GM13976 (cell line): ENCODE measurements around the gene FAM53B.

Experiments
- DNase-seq: peaks from one replicate; pipeline ENCODE4 v3.0.0; 2012; ENCODE audit warnings: low spot score
- in situ Hi-C: fragments of 300-500 bp; cut with MboI; formaldehyde crosslinking; loops from one replicate; pipeline ENCODE4 v1.12.0; 2022; ENCODE audit warnings: low sequenced_read_pairs, mixed read lengths, inconsistent platforms; ENCODE audit not compliant: unreplicated experiment
- TF ChIP-seq, protein P1 (sequence below): IDR thresholded peaks from 2 replicates; pipeline ENCODE4 v1.5.1; 2012; ENCODE audit warnings: borderline replicate concordance, mild to moderate bottlenecking; ENCODE audit not compliant: insufficient read depth; ENCODE audit errors: extremely low read depth, missing control alignments, control extremely low read depth

The FAM53B gene

DNA sequence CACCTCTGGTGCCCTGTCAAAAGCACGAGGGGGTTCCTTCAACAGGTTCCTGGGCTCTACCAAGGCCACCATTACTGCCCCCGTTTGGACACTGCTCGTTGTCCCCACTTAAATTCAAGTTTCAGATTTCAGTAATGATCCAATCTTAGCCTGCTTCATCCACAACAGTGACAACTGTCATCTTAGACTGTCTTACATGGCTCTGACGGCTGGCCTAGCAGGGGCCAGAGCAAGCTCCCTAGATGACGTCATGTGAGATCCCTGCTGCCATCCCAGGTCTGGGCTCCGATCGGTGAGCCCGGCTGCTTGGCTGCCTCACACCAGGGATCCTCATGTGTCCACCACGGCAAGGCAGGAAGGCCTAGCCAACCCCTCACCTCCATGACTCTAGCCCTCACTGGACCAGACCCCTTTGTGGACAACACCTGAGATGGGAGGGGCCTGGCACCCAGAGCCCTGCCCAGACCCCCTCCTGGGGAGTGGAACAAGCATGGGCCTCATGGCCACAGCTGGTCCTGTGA, 82.5 kb downstream of the FAM53B start:
- TF ChIP-seq, protein P1, sequence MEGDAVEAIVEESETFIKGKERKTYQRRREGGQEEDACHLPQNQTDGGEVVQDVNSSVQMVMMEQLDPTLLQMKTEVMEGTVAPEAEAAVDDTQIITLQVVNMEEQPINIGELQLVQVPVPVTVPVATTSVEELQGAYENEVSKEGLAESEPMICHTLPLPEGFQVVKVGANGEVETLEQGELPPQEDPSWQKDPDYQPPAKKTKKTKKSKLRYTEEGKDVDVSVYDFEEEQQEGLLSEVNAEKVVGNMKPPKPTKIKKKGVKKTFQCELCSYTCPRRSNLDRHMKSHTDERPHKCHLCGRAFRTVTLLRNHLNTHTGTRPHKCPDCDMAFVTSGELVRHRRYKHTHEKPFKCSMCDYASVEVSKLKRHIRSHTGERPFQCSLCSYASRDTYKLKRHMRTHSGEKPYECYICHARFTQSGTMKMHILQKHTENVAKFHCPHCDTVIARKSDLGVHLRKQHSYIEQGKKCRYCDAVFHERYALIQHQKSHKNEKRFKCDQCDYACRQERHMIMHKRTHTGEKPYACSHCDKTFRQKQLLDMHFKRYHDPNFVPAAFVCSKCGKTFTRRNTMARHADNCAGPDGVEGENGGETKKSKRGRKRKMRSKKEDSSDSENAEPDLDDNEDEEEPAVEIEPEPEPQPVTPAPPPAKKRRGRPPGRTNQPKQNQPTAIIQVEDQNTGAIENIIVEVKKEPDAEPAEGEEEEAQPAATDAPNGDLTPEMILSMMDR: no peak
- in situ Hi-C loops: no loop called here
- no peak for DNase-seq

DNA sequence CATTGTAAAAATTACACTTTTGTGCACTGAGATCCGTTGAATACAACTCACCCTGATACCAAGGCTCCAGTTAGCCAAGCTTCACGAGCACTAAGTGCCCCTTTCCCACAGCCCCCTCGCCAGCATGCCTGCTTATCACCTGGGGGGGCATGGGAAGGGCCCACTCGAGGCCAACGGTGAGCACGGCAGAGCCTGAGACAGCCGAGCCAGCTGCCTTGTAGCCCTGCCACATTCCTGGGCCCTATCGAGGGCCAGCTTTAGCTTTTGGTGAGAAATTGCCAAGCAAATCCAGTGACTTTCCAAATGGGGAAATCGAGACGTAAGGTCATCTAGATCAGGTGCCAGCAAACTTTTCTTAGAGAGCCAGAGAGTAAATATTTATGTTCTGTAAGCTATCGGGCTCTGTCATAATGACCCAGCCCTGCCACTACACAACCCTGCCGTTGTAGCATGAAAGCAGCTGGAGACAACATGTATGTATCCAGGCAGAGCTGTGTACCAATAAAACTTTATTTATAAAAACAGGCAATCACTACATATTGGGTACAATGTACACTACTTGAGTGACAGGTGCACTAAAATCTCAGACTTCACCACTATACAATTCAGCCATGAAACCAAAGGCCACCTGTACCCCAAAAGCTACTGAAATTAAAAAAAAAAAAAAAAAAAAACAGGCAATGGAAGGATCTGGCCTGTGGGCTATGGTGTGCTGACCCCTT, 83.6 kb downstream of the FAM53B start:
- in situ Hi-C loops: no loop called here
- DNase-seq: no peak
- TF ChIP-seq, protein P1: no peak

- no peak for DNase-seq
- TF ChIP-seq, protein P1: no peak
- in situ Hi-C loops: no loop called here
These were observed 84.8 kb downstream of the FAM53B start for GRCh38 chr10:124659380-124659779.

- in situ Hi-C loops: no loop called here
- DNase-seq: no peak
- TF ChIP-seq, protein P1: no peak
These were observed 85.5 kb downstream of the FAM53B start for GRCh38 chr10:124658591-124659242.

GRCh38 chr10:124657806-124658205, 86.4 kb downstream of the FAM53B start:
- DNase-seq: no peak

GRCh38 chr10:124656541-124656940, 87.6 kb downstream of the FAM53B start:
- TF ChIP-seq, protein P1: no peak
- DNase-seq: no peak
- in situ Hi-C loops: no loop called here

More at GRCh38 chr10:124657806-124658205, 86.4 kb downstream of the FAM53B start:
- in situ Hi-C loops: no loop called here
- TF ChIP-seq, protein P1: no peak

DNA sequence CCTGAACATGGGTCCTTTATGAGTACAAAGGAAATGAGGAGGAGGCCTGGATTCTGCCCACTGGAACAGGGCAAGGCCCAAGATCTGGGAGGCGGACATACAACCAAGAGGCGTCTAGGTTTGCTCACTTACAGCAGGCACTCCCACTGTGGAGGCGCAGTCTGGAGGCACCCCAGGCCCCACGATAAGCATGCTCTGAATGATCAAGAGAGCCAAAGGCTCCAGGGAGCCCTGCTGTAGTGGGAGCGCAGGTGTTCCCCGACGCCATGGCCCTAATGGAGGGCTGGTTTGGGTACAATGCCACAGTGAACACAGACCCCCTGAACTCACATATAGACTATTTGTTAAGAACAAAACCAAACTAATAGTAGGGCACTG, 88.1 kb downstream of the FAM53B start:
- no peak for DNase-seq
- TF ChIP-seq, protein P1: no peak
- in situ Hi-C loops: no loop called here
